GM12865 (cell line): ENCODE measurements around the gene EIF5A2.
A peak's percentile ranks its signal among the peaks of the same experiment; 100 is the strongest.

ENCODE experiments used
- DNase-seq: peaks from one replicate; pipeline ENCODE4 v3.0.0; 2010; ENCODE audit warnings: low read depth
- H3K4me3 ChIP-seq: 2 replicates; pipeline ENCODE4 v1.5.1; 2011; ENCODE audit warnings: mild to moderate bottlenecking, low read depth, low read length, control low read depth
- TF ChIP-seq, protein P1 (sequence below): IDR thresholded peaks from 2 replicates; pipeline ENCODE4 v1.5.1; 2011; ENCODE audit warnings: low read length, control low read depth, low read depth, inconsistent platforms; ENCODE audit not compliant: insufficient read depth; ENCODE audit errors: missing control alignments

EIF5A2 gene

DNA sequence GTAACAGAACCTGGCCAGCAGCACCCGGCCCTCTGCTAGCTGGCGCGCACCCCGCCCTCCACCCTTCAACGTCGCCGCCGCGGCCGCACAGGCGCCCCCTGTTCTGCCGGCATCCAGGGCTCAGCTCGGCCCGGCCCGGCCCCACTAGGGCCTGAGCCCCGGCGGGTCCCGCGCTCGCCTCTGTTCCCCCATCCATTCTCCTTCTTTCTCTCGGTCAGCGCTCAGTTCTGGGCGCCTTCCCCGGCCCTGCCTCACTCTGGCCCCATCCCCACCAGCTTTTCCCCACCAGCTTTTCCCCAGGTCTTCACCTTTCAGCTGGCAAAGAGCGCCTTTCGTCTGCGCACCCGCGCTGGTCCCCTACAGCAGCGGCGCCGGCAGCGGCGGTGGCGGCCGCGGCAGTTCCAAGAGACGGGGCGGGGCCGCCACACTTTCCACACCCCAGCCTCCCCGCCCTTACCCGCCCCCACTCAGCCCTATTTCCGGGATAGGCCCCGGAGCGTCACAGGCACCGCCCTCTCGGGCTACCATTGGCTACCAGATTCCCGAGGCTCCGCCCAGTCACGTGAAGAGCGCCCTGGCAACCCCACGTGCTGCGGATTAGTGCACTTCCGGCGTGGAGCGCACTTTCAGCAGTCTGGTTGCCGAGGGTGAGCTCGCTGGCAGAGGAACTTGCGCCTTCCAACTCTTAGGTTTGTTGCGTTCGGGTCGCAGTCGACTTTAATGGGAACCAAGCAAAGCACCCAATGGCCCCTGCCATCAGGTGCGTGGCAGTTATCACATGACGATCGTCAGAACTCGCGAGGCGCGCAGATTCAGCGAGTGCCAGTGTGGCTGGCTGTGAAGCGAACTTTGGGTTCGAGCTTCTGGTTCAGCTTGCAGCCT, at the start of gene EIF5A2:
Gene EIF5A2 (minus strand): TSS at position 403 of the 882 bp plus-strand sequence. CDS start 831 bp downstream, outside the sequence.
- peak within 1 kb of the TSS; percentile 76 for H3K4me3 ChIP-seq
- TF ChIP-seq, protein P1, sequence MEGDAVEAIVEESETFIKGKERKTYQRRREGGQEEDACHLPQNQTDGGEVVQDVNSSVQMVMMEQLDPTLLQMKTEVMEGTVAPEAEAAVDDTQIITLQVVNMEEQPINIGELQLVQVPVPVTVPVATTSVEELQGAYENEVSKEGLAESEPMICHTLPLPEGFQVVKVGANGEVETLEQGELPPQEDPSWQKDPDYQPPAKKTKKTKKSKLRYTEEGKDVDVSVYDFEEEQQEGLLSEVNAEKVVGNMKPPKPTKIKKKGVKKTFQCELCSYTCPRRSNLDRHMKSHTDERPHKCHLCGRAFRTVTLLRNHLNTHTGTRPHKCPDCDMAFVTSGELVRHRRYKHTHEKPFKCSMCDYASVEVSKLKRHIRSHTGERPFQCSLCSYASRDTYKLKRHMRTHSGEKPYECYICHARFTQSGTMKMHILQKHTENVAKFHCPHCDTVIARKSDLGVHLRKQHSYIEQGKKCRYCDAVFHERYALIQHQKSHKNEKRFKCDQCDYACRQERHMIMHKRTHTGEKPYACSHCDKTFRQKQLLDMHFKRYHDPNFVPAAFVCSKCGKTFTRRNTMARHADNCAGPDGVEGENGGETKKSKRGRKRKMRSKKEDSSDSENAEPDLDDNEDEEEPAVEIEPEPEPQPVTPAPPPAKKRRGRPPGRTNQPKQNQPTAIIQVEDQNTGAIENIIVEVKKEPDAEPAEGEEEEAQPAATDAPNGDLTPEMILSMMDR = no peak
- peak; percentile 96 for DNase-seq

DNA sequence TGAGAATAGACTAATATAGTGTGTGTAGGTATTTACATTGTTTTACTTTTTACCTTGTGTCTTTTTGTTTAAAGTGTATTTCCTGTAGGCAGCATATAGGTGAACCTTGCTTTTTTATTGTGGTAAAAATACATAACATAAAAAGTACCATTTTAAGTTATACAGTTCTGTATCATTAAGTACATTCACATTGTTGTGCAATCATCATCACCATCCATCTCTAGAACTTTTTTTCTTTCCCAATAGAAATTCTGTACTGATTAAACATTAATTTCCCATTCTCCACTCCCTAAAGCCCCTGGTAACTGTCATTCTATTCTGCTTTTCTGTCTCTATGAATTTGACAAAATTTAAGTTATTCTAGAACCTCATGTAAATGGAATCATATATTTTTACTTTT, 48.2 kb upstream of the EIF5A2 start:
- TF ChIP-seq, protein P1 = no peak
- no peak for DNase-seq
- no peak overlapping the region for H3K4me3 ChIP-seq

DNA sequence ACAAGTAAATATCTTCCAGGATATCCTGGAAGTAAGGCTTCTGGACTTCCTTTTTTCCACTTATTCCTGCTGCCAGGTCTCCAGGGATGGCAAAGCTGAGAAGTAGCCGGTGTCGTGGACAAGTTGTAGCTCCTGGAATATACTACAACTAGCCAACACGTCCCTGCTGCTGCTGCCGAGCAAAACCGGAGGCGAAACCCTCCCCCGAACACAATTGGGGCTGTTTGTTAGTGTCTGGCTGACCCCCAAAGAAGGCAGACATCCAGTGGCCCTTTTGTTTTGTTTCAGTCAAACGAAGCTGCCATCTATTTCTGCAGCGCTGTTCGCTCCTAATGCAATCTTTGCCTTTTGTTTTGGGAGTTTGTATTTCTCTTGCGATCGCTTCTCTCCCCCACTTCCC, 45.3 kb upstream of the EIF5A2 start:
- DNase-seq = no peak
- H3K4me3 ChIP-seq = no peak overlapping the region
- TF ChIP-seq, protein P1 = no peak

DNA sequence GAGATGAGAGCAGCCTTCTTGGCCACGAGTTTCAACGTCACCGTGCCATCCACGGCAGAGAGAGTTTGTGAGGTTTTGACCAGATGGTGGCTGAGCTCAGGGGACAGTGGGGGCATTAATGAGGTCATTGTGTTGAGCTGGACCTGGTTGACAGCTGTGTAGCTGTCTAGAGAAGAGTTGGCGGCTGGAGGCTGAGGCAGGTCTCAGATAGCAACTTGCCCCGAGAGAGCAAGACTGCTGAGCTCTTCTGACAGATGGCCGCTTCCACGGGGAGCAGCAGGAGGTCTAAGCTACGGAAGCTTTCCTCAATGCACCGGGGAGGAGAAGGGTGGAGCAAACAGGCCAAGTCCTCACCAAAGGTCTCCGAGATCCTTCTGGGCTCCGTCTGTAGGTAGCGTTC, 44.8 kb upstream of the EIF5A2 start:
- H3K4me3 ChIP-seq = no peak overlapping the region
- TF ChIP-seq, protein P1 = no peak
- no peak for DNase-seq

DNA sequence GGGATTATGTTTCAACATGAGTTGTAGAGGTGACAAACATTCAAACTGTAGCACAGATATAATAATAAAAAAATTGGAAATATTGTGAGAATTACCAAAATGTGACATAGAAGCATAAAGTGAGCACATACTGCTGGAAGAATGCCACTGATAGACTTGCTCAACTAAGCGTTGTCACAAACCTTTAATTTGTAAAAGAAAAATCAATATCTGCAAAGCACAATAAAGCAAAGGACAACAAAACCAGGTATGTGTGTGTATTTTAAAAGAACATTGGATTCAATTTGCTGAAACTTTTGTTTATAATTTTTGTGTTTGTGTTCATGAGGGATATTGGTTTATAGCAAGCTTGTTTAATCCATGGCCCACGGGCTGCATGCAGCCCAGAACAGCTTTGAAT, 40.8 kb upstream of the EIF5A2 start:
- DNase-seq = no peak
- H3K4me3 ChIP-seq = no peak overlapping the region
- TF ChIP-seq, protein P1 = no peak

DNA sequence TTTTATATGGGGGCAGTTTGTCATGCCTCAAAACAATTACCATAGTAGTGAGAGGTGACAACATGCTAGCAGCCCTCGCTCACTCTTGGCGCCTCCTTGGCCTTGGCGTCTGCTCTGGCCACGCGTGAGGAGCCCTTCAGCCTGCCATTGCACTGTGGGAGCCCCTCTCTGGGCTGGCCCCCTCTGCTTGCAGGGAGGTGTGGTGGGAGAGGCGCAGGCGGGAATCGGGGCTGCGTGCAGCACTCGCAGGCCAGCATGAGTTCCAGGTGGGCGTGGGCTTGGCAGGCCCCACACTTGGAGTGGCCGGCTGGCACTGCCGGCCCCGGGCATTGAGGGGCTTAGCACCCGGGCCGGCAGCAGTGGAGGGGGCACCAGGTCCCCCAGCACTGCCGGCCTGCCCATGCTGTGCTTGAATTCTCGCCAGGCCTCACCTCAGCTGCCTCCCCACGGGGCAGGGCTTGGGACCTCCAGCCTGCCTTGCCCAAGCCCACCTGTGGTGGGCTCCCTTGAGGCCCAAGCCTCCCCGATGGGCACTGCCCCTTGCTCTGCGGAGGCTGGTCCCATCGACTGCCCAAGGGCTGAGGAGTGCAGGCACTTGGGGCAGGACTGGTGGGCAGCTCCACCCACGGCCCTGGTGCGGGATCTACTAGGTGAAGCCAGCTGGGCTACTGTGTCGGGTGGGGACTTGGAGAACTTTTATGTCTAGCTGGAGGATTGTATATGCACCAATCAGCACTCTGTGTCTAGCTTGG, 38.8 kb upstream of the EIF5A2 start:
- TF ChIP-seq, protein P1 = no peak
- DNase-seq = no peak
- H3K4me3 ChIP-seq = no peak overlapping the region
